ENCODE data around the gene JARID2. TPM values are rescaled to one million over a fixed set of nuclear protein-coding genes. Genes with fewer than 3 reads are reported as not detected.

Gene JARID2
- total and polyA plus RNA-seq, 3 donors from 2014 or later = 36.1 to 60.8 (median 53.7) TPM

DNA sequence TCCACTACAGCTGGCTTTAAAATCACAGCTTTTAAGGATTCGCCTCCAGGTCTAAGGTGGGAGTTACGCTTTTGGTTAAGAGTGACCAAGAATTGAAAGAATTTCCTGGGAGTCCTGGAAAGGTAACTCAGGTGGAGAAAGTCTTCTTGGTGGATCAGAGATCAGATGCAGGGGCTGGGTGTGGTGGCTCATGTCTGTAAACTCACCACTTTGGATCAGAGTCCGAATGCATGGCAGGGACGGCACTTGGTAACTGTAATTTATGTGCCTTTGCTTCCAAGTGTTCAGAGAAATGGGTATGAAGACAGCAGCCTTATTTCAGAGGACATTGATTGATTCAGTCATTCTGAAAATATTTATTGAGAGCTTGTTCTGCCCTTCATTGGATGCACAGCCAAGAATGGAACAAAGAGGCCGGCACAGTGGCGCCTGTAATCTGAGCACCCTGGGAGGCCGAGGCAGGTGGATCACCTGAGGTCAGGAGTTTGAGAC is 18.0 kb upstream of the JARID2 start:
- Histone ChIP-seq H3K27me3 (no peaks in the 10 kb centered on the region), H3K4me3 (no peak overlapping the region), H3K36me3 (ENCODE audit: low read depth, missing control alignments) (no peaks in the 10 kb centered on the region), H3K4me1 (no peaks in the 10 kb centered on the region), H3K27ac (no peak overlapping the region), H3K9me3 (no peaks in the 10 kb centered on the region)
- 93 to 95% methylated on average over 7 of the region's 7 CpGs for WGBS, 2 donors
- no peak for DNase-seq
- TF ChIP-seq, protein P1, sequence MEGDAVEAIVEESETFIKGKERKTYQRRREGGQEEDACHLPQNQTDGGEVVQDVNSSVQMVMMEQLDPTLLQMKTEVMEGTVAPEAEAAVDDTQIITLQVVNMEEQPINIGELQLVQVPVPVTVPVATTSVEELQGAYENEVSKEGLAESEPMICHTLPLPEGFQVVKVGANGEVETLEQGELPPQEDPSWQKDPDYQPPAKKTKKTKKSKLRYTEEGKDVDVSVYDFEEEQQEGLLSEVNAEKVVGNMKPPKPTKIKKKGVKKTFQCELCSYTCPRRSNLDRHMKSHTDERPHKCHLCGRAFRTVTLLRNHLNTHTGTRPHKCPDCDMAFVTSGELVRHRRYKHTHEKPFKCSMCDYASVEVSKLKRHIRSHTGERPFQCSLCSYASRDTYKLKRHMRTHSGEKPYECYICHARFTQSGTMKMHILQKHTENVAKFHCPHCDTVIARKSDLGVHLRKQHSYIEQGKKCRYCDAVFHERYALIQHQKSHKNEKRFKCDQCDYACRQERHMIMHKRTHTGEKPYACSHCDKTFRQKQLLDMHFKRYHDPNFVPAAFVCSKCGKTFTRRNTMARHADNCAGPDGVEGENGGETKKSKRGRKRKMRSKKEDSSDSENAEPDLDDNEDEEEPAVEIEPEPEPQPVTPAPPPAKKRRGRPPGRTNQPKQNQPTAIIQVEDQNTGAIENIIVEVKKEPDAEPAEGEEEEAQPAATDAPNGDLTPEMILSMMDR (IDR thresholded peaks at IDR 0.05) = no peak
- TF ChIP-seq POLR2A (IDR thresholded peaks at IDR 0.05) = no peak
- intact Hi-C loops (cut with DNase I; ENCODE audit: low total_unique reads) = no loop called here

DNA sequence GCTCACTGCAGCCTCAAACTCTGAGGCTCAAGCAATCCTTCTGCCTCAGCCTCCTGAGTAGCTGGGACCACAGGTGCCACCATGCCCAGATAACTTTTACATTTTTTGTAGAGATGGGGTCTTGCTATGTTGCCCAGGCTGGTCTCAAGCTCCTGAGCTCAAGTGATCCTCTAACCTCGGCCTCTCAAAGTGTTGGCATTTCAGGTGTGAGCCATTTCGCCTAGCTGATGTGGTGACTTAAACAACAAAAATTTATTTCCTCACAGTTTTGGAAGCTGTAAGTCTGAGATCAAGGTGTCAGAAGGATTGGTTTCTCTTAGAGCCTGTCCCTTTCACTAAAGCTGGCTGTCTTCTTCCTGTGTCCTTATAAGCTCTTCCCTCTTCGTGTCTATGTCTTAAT is 15.0 kb upstream of the JARID2 start:
- H3K27me3 ChIP-seq = no peaks in the 10 kb centered on the region
- no peaks in the 10 kb centered on the region for H3K9me3 ChIP-seq
- TF ChIP-seq, protein P1 (IDR thresholded peaks at IDR 0.05) = no peak
- TF ChIP-seq POLR2A (IDR thresholded peaks at IDR 0.05) = no peak
- H3K4me1 ChIP-seq = no peaks in the 10 kb centered on the region
- no peak overlapping the region for H3K27ac ChIP-seq
- intact Hi-C loops (cut with DNase I; ENCODE audit: low total_unique reads) = no loop called here
- H3K4me3 ChIP-seq = no peak overlapping the region
- DNase-seq = no peak
- H3K36me3 ChIP-seq (ENCODE audit: low read depth, missing control alignments) = no peaks in the 10 kb centered on the region
- WGBS, 2 donors = 76 to 85% methylated on average over 3 of the region's 3 CpGs

DNA sequence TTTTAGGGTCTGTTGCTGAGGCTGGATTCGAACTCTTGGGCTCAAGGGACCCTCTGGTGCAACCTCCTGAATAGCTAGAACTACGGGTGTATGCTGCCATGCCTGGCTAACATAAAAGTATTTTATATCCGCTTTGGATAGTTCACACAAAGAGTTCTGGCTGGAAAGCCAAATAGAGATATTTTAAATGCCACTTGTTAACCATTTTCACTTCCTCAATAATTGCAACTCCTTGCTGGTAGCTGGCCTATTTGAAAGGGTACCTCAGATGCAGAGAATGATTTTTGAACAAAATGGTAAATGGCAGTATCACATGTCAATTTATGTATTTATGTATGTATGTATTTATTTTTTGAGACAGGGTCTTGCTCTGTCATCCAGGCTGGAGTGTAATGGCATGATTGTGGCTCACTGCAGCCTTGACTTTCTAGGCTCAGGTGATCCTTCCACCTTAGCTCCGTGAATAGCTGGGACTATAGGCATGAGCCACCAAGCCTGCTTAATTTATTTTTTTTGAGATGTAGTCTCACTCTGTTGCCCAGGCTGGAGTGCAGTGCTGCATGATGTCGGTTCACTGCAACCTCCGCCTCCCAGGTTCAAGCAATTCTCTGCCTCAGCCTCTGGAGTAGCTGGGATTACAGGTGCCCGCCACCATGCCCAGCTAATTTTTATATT is 12.9 kb upstream of the JARID2 start:
- TF ChIP-seq, protein P1 (IDR thresholded peaks at IDR 0.05) = no peak
- TF ChIP-seq POLR2A (IDR thresholded peaks at IDR 0.05) = no peak
- Histone ChIP-seq H3K27me3 (no peaks in the 10 kb centered on the region), H3K4me3 (no peak overlapping the region), H3K4me1 (no peaks in the 10 kb centered on the region), H3K36me3 (ENCODE audit: low read depth, missing control alignments) (no peaks in the 10 kb centered on the region), H3K27ac (no peak overlapping the region), H3K9me3 (no peaks in the 10 kb centered on the region)
- 89 to 95% methylated on average over 7 of the region's 7 CpGs for WGBS, 2 donors
- DNase-seq = no peak
- intact Hi-C loops (cut with DNase I; ENCODE audit: low total_unique reads) = no loop called here

DNA sequence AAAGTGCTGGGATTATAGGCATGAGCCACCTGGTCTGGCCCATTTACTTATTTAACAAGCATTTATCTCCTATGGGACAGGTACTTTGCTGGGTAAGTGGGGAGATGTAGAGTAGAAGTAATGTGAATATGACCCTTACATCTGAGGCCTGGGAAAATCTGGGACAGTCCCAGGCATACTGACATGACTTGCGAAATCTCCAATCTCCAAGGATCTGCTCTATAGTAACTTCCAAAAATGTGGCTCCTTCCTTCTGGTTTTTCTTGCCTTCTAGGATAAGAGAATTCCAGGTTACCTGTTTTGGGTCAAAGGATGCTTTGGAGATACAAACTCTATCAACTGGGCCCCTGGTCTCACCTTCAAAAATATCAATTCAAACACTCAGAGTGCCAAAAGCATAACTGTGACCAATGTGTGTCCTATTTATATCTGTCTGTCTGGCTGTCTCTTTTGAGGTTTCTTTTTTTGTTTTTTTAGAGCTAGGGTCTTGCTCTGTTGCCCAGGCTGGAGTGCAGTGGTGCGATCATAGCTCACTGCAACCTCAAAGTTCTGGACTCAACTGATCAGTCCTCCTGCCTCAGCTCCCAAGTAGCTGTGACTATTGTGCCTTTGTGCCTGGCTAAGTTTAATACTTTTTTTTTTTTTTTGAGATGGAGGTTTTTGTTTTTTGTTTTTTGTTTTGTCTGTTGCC is 11.7 kb upstream of the JARID2 start:
- intact Hi-C loops (cut with DNase I; ENCODE audit: low total_unique reads) = no loop called here
- WGBS, 2 donors = 100% methylated on average over 2 of the region's 2 CpGs
- Histone ChIP-seq H3K27me3 (no peaks in the 10 kb centered on the region), H3K4me3 (no peak overlapping the region), H3K9me3 (no peaks in the 10 kb centered on the region), H3K27ac (no peak overlapping the region), H3K36me3 (ENCODE audit: low read depth, missing control alignments) (no peaks in the 10 kb centered on the region), H3K4me1 (no peaks in the 10 kb centered on the region)
- TF ChIP-seq, protein P1 (IDR thresholded peaks at IDR 0.05) = no peak
- no peak for TF ChIP-seq POLR2A (IDR thresholded peaks at IDR 0.05)
- DNase-seq = no peak

Data from testis (tissue), 3 donors.